Trophoblast cell (in vitro differentiated cells and primary cell): ENCODE results near the gene C17orf75.

Experiments
- DNase-seq, 2 donors: peaks; one replicate each; pipeline ENCODE4 v3.0.0-alpha.2; 2016
- H2AFZ ChIP-seq: 2 replicates; pipeline ENCODE4 v1.6.1; 2013; ENCODE audit warnings: low read length, moderate library complexity, mild to moderate bottlenecking; ENCODE audit not compliant: insufficient read depth, poor library complexity
- H2AK5ac ChIP-seq: 2 replicates; pipeline ENCODE4 v1.6.1; 2013; ENCODE audit warnings: mild to moderate bottlenecking, low read length
- H2BK120ac ChIP-seq: 2 replicates; pipeline ENCODE4 v1.6.1; 2013; ENCODE audit warnings: low read length, mild to moderate bottlenecking, moderate library complexity; ENCODE audit not compliant: insufficient read depth, poor library complexity
- H2BK12ac ChIP-seq: 2 replicates; pipeline ENCODE4 v1.6.1; 2013; ENCODE audit warnings: mild to moderate bottlenecking, low read length, moderate library complexity
- H2BK5ac ChIP-seq: 2 replicates; pipeline ENCODE4 v1.6.1; 2013; ENCODE audit warnings: low read length, low read depth, moderate library complexity, mild to moderate bottlenecking; ENCODE audit not compliant: poor library complexity
- H3K14ac ChIP-seq: 2 replicates; pipeline ENCODE4 v1.6.1; 2013; ENCODE audit warnings: mild to moderate bottlenecking, low read length
- H3K18ac ChIP-seq: 2 replicates; pipeline ENCODE4 v1.6.1; 2013; ENCODE audit warnings: mild to moderate bottlenecking, low read length
- H3K23ac ChIP-seq: 2 replicates; pipeline ENCODE4 v1.6.1; 2013; ENCODE audit warnings: low read length
- H3K27ac ChIP-seq: 2 replicates; pipeline ENCODE4 v1.5.1; 2013; ENCODE audit warnings: low read depth, mild to moderate bottlenecking, inconsistent platforms, low read length, moderate library complexity
- H3K27me3 ChIP-seq: 2 replicates; pipeline ENCODE4 v1.6.1; 2013; ENCODE audit warnings: inconsistent platforms, mild to moderate bottlenecking, low read length, moderate library complexity; ENCODE audit not compliant: insufficient read depth
- H3K36me3 ChIP-seq, 2 experiments: 1 replicate in 1 of 2; 2 replicates in 1 of 2; pipeline ENCODE4 v1.6.1; 2013; ENCODE audit warnings: low read length in 2 of 2, mild to moderate bottlenecking in 2 of 2, moderate library complexity in 1 of 2; ENCODE audit not compliant: insufficient read depth in 2 of 2, control insufficient read depth in 1 of 2
- H3K4ac ChIP-seq: 2 replicates; pipeline ENCODE4 v1.6.1; 2013; ENCODE audit warnings: low read depth, mild to moderate bottlenecking, low read length, moderate library complexity
- H3K4me1 ChIP-seq, 2 experiments: 1 replicate in 1 of 2; 2 replicates in 1 of 2; pipeline ENCODE4 v1.6.1; 2013; ENCODE audit warnings: low read length in 2 of 2, mild to moderate bottlenecking in 2 of 2, moderate library complexity in 1 of 2; ENCODE audit not compliant: insufficient read depth in 2 of 2, control insufficient read depth in 1 of 2
- H3K4me2 ChIP-seq: 2 replicates; pipeline ENCODE4 v1.6.1; 2013; ENCODE audit warnings: inconsistent platforms, mild to moderate bottlenecking, low read length, moderate library complexity
- H3K4me3 ChIP-seq: 2 replicates; pipeline ENCODE4 v1.5.1; 2013; ENCODE audit warnings: mild to moderate bottlenecking, low read depth, low read length, inconsistent platforms
- H3K79me1 ChIP-seq: one replicate; pipeline ENCODE4 v1.6.1; 2013; ENCODE audit warnings: low read length
- H3K79me2 ChIP-seq: 2 replicates; pipeline ENCODE4 v1.6.1; 2013; ENCODE audit warnings: low read length, mild to moderate bottlenecking; ENCODE audit not compliant: control insufficient read depth, insufficient read depth, poor library complexity
- H3K9ac ChIP-seq: 2 replicates; pipeline ENCODE4 v1.6.1; 2013; ENCODE audit warnings: mild to moderate bottlenecking, low read length
- H3K9me3 ChIP-seq: 2 replicates; pipeline ENCODE4 v1.6.1; 2013; ENCODE audit warnings: low read depth, mild to moderate bottlenecking, control low read depth, inconsistent platforms, low read length; ENCODE audit not compliant: insufficient read depth
- H4K12ac ChIP-seq: 2 replicates; pipeline ENCODE4 v1.6.1; 2013; ENCODE audit warnings: low read depth, mild to moderate bottlenecking, low read length, moderate library complexity
- H4K8ac ChIP-seq: 2 replicates; pipeline ENCODE4 v1.6.1; 2013; ENCODE audit warnings: low read depth, mild to moderate bottlenecking, low read length, moderate library complexity
- H4K91ac ChIP-seq: one replicate; pipeline ENCODE4 v1.6.1; 2013; ENCODE audit warnings: low read depth, mild to moderate bottlenecking, low read length, moderate library complexity
- WGBS: extraction: QIAGEN DNeasy Blood & Tissue Kit; methylation state at CpG from one replicate; pipeline ENCODE4 v1.1.7; 2013; ENCODE audit warnings: missing lambda C conversion rate; ENCODE audit not compliant: insufficient read length, insufficient coverage; ENCODE audit errors: extremely low coverage; 5-methylcytosine and 5-hydroxymethylcytosine counted together

Gene C17orf75

GRCh38 chr17:32299580-32300164, 42.3 kb downstream of the C17orf75 start:
- Histone ChIP-seq H3K4ac (no peak overlapping the region), H3K79me2 (peaks cover 2% of the 10 kb centered on the region), H3K4me1 (peaks cover 11 to 13% of the 10 kb centered on the region in 2 experiments), H3K36me3 (no peaks in the 10 kb centered on the region), H2BK5ac (no peak overlapping the region), H3K4me2 (no peak overlapping the region), H4K8ac (no peak overlapping the region), H2BK12ac (no peak overlapping the region), H3K9me3 (no peaks in the 10 kb centered on the region), H3K18ac (no peak overlapping the region), H2AFZ (no peak overlapping the region), H4K12ac (no peak overlapping the region), H3K79me1 (no peaks in the 10 kb centered on the region), H4K91ac (no peak overlapping the region), H3K4me3 (no peak overlapping the region), H3K14ac (no peak overlapping the region), H2AK5ac (no peak overlapping the region), H2BK120ac (no peak overlapping the region), H3K23ac (no peak overlapping the region), H3K27me3 (no peaks in the 10 kb centered on the region), H3K9ac (no peak overlapping the region), H3K27ac (no peak overlapping the region)
- WGBS = no CpG with 5 or more reads among the region's 7 CpGs
- DNase-seq = no peak

- Histone ChIP-seq H3K27me3 (no peaks in the 10 kb centered on the region), H3K4me2 (no peak overlapping the region), H3K4me3 (no peak overlapping the region), H2BK12ac (no peak overlapping the region), H2AK5ac (no peak overlapping the region), H3K4me1 (peaks cover 9 to 11% of the 10 kb centered on the region in 2 experiments), H2BK120ac (no peak overlapping the region), H2AFZ (no peak overlapping the region), H3K9ac (no peak overlapping the region), H4K91ac (no peak overlapping the region), H3K36me3 (no peaks in the 10 kb centered on the region), H3K4ac (no peak overlapping the region), H4K12ac (no peak overlapping the region), H3K27ac (no peak overlapping the region), H3K23ac (no peak overlapping the region), H3K79me1 (no peaks in the 10 kb centered on the region), H3K14ac (no peak overlapping the region), H3K79me2 (peaks cover 2% of the 10 kb centered on the region), H2BK5ac (no peak overlapping the region), H3K9me3 (no peaks in the 10 kb centered on the region), H4K8ac (no peak overlapping the region), H3K18ac (no peak overlapping the region)
- WGBS = no CpG with 5 or more reads among the region's 13 CpGs
- no peak for DNase-seq
These were observed 43.0 kb downstream of the C17orf75 start for GRCh38 chr17:32298721-32299579.

- no peaks in the 10 kb centered on the region for H3K9me3 ChIP-seq
- H3K18ac ChIP-seq = no peak overlapping the region
- no peak overlapping the region for H2BK12ac ChIP-seq
- H3K27ac ChIP-seq = no peak overlapping the region
- no peak overlapping the region for H2BK5ac ChIP-seq
- peaks cover 2% of the 10 kb centered on the region for H3K79me2 ChIP-seq
- no peak overlapping the region for H3K9ac ChIP-seq
- H4K12ac ChIP-seq = no peak overlapping the region
- peaks cover 8% of the 10 kb centered on the region in 2 experiments for H3K4me1 ChIP-seq
- no peak overlapping the region for H3K23ac ChIP-seq
- no peak overlapping the region for H3K4ac ChIP-seq
- no peak overlapping the region for H3K4me3 ChIP-seq
- no peak overlapping the region for H4K8ac ChIP-seq
- no peak overlapping the region for H2BK120ac ChIP-seq
- H3K14ac ChIP-seq = no peak overlapping the region
- no peak overlapping the region for H3K4me2 ChIP-seq
- H2AFZ ChIP-seq = no peak overlapping the region
- no peaks in the 10 kb centered on the region for H3K36me3 ChIP-seq
- no peak overlapping the region for H2AK5ac ChIP-seq
- peak in 1 of 2 donors; percentile 8 for DNase-seq
- no peak overlapping the region for H4K91ac ChIP-seq
- H3K27me3 ChIP-seq = no peaks in the 10 kb centered on the region
- no peaks in the 10 kb centered on the region for H3K79me1 ChIP-seq
- no CpG with 5 or more reads among the region's 6 CpGs for WGBS
These were observed 43.7 kb downstream of the C17orf75 start for GRCh38 chr17:32298298-32298697.

GRCh38 chr17:32297860-32298259, 44.1 kb downstream of the C17orf75 start:
- Histone ChIP-seq H3K27ac (no peak overlapping the region), H2AK5ac (no peak overlapping the region), H2BK120ac (no peak overlapping the region), H2BK5ac (no peak overlapping the region), H3K36me3 (no peaks in the 10 kb centered on the region), H4K8ac (no peak overlapping the region), H3K79me1 (no peaks in the 10 kb centered on the region), H3K4me1 (peaks cover 4% of the 10 kb centered on the region in 2 experiments), H3K14ac (no peak overlapping the region), H2BK12ac (no peak overlapping the region), H3K23ac (no peak overlapping the region), H4K12ac (no peak overlapping the region), H3K9me3 (no peaks in the 10 kb centered on the region), H3K79me2 (peaks cover 2% of the 10 kb centered on the region), H3K18ac (no peak overlapping the region), H2AFZ (no peak overlapping the region), H3K9ac (no peak overlapping the region), H3K4ac (no peak overlapping the region), H3K27me3 (no peaks in the 10 kb centered on the region), H4K91ac (no peak overlapping the region), H3K4me3 (no peak overlapping the region), H3K4me2 (no peak overlapping the region)
- DNase-seq = no peak
- WGBS = no CpG with 5 or more reads among the region's 6 CpGs
